GM03348 (cell line): ENCODE data around the gene THUMPD3.
A peak's percentile ranks its signal among the peaks of the same experiment; 100 is the strongest.

Source experiments
- DNase-seq: peaks from one replicate; pipeline ENCODE4 v3.0.0; 2012; ENCODE audit warnings: low spot score

THUMPD3 gene

DNA sequence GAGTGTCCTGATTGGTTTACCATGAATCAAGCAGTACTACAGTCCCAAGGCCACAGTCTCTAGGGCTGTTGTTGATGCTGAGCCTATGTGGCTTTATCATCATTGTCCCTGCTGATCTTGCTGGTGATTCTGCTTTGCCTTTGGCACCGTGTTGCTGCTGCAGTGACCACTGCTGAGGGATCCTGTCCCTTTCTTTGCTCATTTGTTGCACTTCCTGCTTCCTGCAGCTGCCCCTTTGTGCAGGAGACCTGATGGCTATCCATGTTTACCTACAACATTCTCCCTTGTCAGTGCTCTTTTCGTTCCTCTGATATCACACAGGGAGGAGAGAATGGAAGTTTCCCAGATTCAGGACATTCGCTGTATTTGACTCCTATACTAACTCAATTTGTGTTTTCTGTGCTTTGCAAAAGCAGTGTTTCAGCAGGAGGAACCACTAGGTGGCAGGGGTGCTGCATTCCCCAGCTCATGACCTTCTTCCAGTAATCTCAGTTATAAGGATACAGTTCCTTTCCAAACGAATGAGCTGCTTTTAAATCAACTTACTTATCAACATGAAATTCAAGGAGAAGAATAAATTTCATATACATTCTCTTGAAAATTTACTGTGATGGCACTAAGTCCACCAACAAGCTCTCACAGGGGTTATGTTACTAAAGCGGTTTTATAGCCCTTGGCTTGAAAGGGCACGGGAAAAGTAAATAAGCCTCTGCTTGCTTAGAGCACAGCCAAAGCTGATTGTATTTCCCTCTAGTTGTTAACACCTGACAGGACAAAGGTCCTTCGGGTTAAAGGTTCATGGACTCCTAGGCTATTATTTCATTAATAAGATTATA, 9.7 kb upstream of the THUMPD3 start:
- peak; percentile 82 for DNase-seq

DNA sequence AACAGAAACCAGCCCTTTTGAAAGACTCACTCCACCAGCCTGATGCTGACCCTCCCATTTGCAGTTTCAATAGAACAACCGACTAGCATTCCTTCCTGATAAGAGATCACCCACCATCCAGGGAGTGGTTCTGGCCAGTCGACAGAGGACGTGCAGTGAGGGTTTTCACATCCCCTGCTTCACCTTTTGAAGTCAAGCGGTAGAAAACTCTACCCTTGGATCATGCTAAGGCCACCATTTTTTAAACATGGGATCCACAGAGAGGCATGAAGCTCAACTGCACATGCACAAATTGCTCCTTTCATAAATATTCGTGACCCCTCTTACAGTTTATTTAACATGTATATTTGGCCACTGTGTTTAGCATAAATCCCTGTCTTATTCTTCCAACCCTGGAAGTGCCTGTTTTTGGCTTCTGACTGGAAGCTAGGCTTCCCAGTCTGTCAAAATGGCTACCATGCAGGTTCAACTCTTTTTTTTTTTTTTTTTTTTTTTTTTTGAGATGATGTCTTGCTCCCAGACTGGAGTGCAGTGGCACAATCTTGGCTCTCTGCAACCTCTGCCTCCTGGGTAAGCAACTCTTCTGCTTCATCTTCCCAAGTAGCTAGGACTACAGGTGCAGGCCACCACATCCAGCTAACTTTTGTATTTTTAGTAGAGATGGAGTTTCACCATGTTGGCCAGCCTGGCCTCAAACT, 1.0 kb upstream of the THUMPD3 start:
- DNase-seq: no peak

DNA sequence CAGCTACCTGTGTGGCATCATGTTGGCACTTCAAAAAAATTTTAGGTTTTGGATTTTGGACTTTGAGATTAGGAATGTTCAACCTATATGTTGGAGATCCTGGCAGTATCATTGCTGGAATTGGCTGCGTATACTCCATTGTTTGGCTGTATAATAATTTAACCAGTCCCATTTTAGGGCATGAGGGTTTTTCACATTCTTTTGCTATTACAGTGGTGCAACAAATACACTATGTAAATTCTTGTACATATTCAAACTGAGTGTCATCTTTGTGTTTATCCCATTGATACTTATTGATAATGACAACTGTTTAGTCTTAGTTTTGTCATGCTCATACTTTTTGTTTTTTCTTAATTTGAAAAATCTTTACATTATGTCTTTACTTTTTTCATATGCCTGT, 6.7 kb downstream of the THUMPD3 start:
- DNase-seq: no peak

DNA sequence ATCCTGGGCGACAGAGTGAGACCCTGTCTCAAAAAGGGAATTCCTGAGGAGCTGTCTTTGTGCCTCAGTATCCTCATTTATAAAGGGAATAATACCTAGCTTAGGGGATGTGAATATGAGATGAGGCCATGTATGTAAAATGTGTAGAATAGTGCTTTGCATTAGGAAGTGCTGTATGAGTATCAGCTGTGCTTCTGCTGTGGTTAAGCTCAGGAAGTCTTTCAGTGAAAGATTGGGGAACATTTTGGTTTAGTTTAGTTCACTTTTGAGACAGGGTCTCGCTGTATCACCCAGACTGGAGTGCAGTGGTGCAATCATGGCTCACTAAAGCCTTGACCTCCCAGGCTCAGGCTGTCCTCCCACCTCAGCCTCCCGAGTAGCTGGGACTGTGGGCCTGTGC, 10.6 kb downstream of the THUMPD3 start:
- no peak for DNase-seq

DNA sequence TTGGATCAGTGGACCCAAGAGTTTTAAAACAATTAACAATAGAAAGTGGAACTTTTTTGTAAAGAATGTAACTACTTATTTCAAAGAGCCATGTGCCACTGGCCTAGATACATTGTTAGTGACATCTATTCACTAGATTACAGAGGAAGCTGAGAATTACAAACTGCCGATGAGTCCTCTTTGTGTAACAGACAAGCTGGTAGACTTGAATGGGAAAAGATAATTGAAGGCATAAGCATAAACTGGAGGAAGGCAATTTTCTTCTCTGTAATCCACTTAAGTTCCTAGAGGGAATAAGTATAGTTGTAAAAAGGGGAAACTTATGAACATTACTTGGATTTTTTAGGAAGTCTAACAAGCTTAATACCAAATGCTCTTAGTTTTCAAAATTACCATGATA, 15.1 kb downstream of the THUMPD3 start:
- no peak for DNase-seq

DNA sequence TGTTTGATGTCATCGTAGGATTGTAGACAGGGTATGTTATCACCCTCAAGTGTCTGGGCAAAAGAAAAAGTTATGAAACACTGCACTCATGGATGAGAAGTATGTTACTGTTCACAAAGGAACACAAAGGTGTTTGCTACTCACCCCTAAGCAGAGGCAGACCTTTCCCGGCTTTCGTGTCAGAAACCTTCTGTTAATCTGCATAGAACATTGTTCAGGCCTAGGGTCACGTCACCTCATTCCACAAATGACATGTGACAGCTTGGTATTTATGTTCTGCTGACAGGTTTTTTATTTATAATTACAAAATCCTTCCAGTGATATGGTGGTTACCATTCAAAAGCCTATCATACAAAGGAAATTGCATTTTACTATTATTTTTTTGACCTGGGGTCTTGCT, 16.5 kb downstream of the THUMPD3 start:
- DNase-seq: no peak

DNA sequence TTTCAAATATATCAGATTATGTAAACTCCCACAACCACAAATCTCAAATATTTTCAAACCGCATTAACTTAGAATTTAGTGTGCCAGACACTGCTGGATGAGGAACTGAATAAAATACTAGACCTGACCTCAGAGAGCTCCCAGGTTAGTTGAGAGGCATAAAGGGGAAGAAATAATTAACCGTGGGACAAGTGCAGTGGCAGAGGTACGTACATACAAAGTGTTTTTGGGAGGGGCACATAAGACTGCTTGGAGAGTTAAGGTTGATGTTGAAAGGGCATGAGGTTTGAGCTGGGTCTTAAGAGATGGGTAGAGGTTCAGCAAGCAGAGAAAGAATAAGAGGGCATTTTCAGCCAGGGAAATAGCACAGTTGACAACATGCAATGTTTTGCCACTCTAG, 17.2 kb downstream of the THUMPD3 start:
- no peak for DNase-seq

DNA sequence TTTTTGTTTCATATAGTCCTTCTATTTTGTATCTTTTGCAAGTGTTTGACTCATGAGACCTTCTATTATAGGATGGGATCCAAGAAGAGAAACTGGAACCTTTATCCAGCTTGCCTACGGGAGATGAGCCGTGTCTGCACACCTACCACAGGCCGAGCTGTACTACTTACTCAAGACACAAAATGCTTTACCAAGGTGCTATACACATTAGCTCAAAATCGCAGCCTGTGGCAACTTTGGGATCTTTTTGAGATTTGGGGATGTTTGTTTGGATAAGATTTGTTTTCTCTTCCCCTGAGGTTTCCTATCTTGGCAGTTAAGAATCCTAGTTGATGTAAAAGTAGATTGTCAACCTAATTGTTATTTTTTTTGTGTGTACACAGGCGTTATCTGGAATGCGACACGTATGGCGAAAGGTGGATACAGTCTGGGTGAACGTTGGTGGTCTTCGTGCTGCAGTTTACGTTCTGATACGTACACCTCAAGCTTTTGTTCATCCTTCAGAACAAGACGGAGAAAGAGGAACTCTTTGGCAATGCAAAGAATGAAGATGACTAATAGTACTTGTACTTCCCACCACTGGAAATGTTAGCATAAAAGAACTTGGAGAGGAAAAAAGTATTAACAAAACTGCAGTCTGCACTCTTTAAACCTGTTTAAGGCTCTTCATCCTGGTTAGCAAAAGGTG, 21.4 kb downstream of the THUMPD3 start:
- DNase-seq: no peak

DNA sequence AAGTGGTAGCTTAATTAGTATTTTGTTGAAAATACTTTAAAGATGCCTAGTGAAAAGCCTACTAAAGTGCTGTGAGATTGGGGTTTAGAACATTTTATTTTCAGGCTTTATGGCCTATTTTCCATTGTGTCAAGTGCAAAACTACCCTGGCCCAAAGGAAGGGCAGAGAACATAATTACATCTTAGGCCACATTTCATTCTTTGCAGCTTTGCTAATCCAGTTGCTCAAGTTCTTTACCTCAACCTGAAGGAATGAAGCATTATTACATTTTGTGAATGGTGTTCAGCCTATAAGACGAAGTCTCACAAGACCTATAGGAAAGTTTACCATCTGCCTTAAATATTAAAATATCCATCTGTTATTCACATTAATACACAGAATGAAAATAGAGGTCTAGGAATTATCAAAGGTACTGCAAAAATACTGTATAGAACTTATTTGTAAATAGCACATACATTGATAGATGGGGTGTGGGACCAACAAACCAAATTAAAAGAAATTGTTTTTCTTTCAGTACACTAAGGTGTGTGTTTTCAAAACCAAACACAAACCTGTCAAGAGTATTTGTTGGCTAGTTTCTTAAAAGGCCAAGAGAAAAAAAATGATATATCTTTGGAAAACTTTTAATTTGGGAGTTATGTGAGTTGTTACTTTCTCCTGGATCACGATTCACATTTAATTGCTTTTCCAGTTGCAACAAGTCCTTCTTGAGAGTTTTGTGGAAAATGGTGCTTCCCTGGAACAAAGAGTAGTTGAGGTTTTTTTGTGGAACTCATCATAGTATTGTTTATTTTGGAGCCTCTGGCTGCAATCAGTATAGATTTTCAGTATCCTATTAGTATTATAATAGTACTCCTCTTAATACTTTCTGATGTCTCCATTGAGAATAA, 22.6 kb downstream of the THUMPD3 start:
- DNase-seq: no peak

DNA sequence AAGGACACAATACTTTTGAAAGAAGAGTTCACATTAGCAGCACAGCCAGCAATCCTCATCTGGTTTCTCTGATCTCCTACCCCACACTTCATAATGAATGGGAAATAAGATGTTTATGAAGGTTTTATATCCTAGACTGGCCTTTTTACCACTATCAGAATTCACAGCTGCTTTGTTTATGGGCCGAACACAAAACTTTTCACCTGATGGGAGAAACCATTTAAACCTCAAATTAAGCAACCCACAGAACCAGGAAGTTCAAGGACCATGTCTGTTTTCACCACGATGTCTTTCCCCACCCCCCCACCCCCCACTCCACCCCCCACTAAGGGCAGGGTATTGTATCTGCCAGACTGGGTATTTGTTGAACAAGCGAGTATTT, 23.2 kb downstream of the THUMPD3 start:
- DNase-seq: no peak

DNA sequence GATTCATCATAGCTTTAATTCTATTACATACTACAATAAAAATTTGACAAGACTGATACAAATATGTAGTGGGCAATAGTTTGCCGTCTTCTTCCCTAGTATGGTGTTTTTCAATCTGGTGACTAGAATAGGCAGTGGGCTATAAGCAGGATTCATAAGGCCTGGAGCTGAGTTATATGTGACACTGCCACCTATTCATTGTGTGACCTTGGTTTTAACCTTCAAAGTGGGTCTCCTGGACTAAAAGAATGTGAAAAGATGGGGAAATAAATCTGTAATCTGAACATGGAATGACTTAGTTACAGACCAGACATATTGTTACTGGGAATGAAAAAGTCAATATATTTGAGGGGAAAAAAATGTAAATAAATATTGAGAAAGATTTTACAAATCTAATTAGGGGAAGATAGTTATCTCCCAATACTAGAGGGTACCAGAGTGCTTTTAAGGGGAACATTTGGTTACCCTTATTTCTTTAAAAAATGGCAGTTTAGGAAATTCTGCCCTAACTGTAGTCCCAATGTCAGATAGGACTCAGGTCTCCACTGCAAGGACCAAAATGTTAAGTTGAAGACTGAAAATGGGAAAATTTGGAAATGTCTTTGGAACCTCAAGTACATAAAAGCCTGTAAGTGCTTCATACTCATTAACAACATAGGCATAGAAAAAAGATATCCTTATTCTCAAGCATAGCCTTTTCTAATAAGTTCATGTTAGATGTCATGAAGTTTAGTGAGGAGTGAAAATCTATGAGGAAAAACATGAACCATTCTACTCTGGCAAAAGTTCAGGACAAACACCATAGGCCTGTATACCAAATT, 23.9 kb downstream of the THUMPD3 start:
- no peak for DNase-seq

DNA sequence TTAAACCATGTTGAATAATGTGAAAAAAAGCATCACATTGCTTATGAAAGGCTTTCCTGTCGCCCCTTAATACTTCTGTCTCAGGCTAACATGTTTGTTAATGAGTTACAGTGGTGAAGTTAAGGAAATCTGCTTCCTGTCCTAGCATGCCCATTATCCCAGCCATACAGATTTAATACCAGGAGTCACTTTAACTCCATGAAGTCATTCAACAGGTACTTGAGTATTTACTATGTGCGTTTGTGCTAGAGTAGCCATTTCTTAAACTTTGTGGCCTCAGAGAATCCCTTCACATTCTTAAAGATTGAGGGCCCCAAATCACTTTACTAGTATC, 24.4 kb downstream of the THUMPD3 start:
- DNase-seq: no peak

DNA sequence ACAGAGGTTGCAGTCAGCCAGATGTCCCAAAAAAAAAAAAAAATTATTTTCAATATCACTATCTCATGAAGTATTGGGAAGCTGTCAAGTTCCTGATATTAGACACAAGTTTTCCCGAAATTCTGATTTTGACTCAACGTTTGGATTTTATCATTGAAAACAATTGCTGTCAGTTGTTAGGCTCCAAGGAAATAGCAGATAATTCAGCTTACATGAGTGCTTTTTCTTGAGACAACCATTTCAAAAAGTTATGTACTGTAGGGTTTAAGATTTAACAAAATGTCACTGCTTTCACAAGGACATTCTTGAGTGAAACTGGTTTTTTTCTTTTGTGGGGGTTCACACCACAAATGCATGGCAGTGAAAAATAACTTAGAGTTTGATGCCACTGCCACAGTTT, 25.3 kb downstream of the THUMPD3 start:
- no peak for DNase-seq

DNA sequence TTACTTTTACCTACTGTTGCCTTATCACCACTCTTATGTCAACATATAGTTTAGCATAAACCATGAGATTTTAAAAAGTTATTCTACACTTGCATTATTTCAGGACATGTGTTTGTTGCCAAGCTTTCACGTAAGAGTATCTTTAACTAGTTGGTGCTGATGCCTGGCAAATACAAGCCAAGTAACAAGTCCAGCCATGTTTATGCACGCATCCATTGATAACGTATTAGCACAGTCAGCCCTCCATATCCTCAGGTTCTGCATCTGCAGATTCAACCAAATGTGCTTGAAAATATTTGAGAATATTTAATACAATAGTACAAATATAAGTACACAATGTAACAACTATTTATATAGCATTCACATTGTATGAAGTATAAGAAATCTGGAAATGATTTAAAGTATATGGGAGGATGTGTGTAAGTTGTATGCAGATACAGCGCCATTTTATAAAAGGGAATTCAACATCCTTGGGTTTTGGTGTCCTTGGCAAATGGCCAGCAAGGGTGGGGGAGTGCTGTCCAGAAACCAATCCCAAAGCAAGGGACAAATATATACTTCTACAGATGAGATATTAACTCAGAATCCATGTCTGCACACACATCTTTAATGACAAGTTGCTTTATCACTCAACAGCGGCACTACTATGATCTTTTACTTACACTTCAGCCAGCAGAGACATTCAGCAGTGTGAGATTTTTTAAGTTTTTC, 25.9 kb downstream of the THUMPD3 start:
- DNase-seq: no peak

DNA sequence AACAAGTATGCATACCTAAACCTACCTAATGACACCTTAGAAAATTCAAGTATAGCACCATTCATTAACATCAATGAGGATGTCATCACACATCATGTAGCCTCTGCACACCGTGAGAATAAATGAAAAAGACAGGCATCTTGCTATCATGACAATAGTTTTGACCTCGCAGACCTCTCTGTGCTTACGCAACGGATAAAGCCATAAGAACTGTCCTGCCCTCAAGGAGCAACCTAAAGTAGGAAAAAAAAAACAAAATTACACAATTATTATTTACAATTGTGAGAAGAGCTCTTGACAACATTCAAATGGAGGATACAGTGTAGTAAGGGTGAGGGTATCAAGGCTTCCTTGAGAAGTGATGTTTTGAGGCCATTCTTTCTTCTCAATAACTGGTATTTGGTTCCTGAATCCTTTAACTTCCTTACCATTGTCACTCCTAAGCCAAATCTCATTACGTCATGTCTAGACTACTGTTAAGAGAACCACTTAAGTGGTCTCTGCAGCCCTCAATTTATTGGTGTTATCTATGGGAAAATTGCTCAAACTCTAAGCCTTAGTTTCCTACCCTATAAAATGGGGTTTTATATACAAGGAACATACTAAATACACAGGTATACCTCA, 27.5 kb downstream of the THUMPD3 start:
- no peak for DNase-seq

DNA sequence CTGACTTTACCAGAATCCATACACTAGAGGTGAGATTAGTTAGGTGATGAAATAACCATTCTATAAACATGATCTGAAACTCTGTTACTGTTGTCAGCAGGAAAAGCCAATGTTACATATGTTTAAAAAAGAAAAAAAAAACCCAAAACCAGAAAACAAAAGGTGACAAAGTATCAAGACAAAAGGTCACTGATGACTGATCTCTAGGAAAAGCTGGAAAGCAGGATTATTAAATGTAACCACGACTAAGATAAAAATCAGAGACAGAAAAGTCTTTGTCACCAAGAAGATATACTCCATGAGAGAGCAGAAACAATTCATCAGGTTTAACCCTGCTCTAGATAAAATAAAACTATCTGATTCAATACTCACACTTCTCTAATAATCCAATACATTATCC, 29.2 kb downstream of the THUMPD3 start:
- DNase-seq: no peak

DNA sequence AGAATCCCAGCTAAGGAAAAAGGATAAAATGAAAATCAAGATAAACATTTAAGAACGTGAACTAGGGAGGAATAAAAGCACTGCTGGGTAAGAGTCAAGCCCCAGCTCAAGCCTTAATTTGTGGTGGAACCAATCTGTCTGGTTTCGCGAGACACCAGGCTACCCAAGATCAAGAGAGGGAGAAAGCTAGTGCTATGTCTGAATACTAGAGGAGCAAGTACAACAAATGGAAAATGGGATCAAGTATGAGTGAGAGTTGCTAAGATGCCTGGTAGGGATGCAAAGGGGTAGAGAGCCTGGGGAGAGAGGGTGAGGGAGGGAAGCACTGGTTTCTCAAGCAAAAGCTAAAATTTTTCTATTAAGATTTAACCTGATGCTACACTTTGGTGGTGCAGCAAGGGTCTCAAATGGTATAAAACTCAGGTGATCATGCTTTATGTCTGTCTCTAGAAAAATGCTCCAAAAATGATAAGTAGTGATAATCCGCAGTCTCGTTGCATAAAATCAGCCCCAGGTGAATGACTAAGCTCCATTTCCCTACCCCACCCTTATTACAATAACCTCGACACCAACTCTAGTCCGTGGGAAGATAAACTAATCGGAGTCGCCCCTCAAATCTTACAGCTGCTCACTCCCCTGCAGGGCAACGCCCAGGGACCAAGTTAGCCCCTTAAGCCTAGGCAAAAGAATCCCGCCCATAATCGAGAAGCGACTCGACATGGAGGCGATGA, 32.9 kb downstream of the THUMPD3 start:
- DNase-seq: no peak

DNA sequence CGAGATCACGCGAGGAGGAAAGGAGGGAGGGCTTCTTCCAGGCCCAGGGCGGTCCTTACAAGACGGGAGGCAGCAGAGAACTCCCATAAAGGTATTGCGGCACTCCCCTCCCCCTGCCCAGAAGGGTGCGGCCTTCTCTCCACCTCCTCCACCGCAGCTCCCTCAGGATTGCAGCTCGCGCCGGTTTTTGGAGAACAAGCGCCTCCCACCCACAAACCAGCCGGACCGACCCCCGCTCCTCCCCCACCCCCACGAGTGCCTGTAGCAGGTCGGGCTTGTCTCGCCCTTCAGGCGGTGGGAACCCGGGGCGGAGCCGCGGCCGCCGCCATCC, 33.4 kb downstream of the THUMPD3 start:
- peak; percentile 89 for DNase-seq

DNA sequence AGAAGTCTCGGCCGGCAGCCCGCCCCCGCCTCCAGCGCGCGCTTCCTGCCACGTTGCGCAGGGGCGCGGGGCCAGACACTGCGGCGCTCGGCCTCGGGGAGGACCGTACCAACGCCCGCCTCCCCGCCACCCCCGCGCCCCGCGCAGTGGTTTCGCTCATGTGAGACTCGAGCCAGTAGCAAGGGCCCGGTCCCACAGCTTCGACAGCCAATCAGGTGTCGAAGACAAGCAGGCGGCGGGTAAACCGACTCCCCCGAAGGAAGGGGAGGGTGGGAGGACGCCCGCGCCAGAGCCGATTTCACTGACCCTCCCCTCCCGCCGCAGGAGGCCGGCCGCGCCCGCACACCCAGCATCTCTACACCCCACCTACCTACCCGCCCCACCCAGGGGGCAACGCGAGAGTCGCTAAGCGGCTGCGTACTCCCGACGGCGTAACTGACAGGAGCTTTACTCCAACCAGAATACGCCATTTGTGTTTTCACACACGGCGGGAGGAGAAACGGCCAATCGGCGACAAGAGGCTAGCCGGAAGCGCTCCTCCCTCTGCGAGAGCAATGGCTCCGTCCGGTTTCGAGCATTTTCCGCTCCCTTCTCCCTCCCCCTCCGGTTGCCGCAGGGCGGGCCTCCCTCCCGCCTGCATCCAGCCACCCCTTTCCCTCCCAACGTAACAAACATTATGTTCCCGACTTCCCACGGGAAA, 33.9 kb downstream of the THUMPD3 start:
- DNase-seq: peak; percentile 94
